GM12872 (cell line): ENCODE results near the gene NSUN2.

Source experiments
- CTCF ChIP-seq: IDR thresholded peaks from 3 replicates; pipeline ENCODE4 v1.5.1; 2011; ENCODE audit warnings: low read depth, mild to moderate bottlenecking, low read length, moderate library complexity; ENCODE audit not compliant: insufficient read depth

NSUN2 gene

GRCh38 chr5:6615034-6615815 is 17.6 kb downstream of the NSUN2 start:
- TF ChIP-seq CTCF, result no peak

- no peak for TF ChIP-seq CTCF
Observed at GRCh38 chr5:6611334-6612256, 21.2 kb downstream of the NSUN2 start.

- no peak for TF ChIP-seq CTCF
Observed at GRCh38 chr5:6608016-6608415, 24.8 kb downstream of the NSUN2 start.

GRCh38 chr5:6607559-6607936 is 25.3 kb downstream of the NSUN2 start:
- no peak for TF ChIP-seq CTCF

- TF ChIP-seq CTCF, result no peak
Observed at GRCh38 chr5:6606884-6607558, 25.8 kb downstream of the NSUN2 start.

GRCh38 chr5:6604946-6605345 is 27.9 kb downstream of the NSUN2 start:
- no peak for TF ChIP-seq CTCF

GRCh38 chr5:6604341-6604740 is 28.5 kb downstream of the NSUN2 start:
- TF ChIP-seq CTCF, result no peak
